ENCODE data around the gene CYP1A2. TPM values are rescaled to one million over a fixed set of nuclear protein-coding genes. Genes with fewer than 3 reads are reported as not detected.

CYP1A2 gene
- total RNA-seq (not detected in 2 replicates), polyA plus RNA-seq (not detected in 2 replicates), polyA minus RNA-seq (not detected in 2 replicates)
- not detected for total RNA-seq (2013)

DNA sequence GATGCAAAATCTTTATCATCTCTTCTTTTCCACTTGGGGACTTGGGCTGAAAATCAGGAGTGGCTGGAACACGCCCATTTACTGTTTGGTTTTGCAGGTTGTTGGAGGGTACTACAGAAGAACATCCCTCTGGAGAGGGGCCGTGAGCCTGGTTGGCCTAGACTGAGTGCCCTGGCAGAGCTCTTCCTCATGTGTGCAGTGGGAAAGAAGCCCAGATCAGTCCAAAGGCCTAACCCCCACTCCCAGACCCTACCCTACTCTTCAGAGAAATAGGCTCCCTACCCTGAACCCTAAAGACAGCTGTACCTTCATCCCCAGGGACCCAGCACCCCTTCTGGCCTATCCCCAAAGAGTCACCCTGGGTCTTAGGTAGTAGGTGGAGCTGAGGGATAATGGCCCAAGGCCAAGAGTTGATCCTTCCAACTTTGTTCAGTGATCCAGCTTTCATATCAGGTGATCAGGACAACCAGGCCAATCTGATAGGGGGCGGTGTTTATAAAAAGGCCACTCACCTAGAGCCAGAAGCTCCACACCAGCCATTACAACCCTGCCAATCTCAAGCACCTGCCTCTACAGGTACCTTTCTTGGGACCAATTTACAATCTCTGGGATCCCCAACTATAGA lies at the start of gene CYP1A2:
Gene CYP1A2, plus strand, starts transcription at position 524 of the 625 bp plus-strand sequence. CDS start 894 bp downstream, outside the sequence.
- Histone ChIP-seq H3K27me3 (replicated peaks in 1 of 4; ENCODE audit: control extremely low read depth in 1 of 4, control insufficient read depth in 3 of 4, insufficient read depth in 4 of 4, low read length in 3 of 4) (no peaks in the 10 kb centered on the region), H3K79me2 (ENCODE audit: control insufficient read depth, insufficient read depth, low read length) (no peaks in the 10 kb centered on the region), H3K4me2 (replicated peaks; ENCODE audit: low read depth, low read length, poor library complexity, severe bottlenecking) (no peak within 1 kb of the TSS), H4K20me1 (ENCODE audit: control insufficient read depth, insufficient read depth, low read length, poor library complexity, severe bottlenecking) (no peaks in the 10 kb centered on the region), H3K4me3 (ENCODE audit: control extremely low read depth in 1 of 5, extremely low read depth in 1 of 5, insufficient read depth in 1 of 5, low read depth in 2 of 5, low read length in 4 of 5) (no peak within 1 kb of the TSS), H3K9ac (ENCODE audit: low read length) (no peak within 1 kb of the TSS), H3K36me3 (replicated peaks in 1 of 2; ENCODE audit: control extremely low read depth in 1 of 2, control insufficient read depth in 1 of 2, extremely low read depth in 1 of 2, insufficient read depth in 2 of 2, low read length in 1 of 2) (no peaks in the 10 kb centered on the region), H2AFZ (ENCODE audit: insufficient read depth, low read depth, low read length, poor library complexity, severe bottlenecking) (no peak within 1 kb of the TSS), H3K27ac (ENCODE audit: low read length in 2 of 2) (no peak within 1 kb of the TSS), H3K4me1 (ENCODE audit: control insufficient read depth in 2 of 2, insufficient read depth in 2 of 2, low read length in 2 of 2) (no peaks in the 10 kb centered on the region), H3K9me3 (ENCODE audit: control extremely low read depth in 1 of 3, control insufficient read depth in 2 of 3, insufficient read depth in 1 of 3, low read length in 2 of 3) (peaks cover 0 to 3% (median 0%) of the 10 kb centered on the region in 3 donors)
- ChIA-PET POLR2A (interaction anchor here (0.6 kb wide), 1 partner anchor 609 kb away, joined by 5 read pairs; no protein-coding TSS in a partner anchor), CTCF (no interaction called here)
- ATAC-seq (ENCODE audit: low read depth) (no peak), DNase-seq (no peak)
- Mint-ChIP-seq H3K4me3 (no peak within 1 kb of the TSS), H3K4me1 (no peaks in the 10 kb centered on the region), H3K9me3 (ENCODE audit: insufficient read depth) (no peaks in the 10 kb centered on the region), H3K27ac (no peak within 1 kb of the TSS), H3K27me3 (peaks cover 9% of the 10 kb centered on the region)
- intact Hi-C loops (cut with micrococcal nuclease): no loop called here
- TF ChIP-seq, protein P1, sequence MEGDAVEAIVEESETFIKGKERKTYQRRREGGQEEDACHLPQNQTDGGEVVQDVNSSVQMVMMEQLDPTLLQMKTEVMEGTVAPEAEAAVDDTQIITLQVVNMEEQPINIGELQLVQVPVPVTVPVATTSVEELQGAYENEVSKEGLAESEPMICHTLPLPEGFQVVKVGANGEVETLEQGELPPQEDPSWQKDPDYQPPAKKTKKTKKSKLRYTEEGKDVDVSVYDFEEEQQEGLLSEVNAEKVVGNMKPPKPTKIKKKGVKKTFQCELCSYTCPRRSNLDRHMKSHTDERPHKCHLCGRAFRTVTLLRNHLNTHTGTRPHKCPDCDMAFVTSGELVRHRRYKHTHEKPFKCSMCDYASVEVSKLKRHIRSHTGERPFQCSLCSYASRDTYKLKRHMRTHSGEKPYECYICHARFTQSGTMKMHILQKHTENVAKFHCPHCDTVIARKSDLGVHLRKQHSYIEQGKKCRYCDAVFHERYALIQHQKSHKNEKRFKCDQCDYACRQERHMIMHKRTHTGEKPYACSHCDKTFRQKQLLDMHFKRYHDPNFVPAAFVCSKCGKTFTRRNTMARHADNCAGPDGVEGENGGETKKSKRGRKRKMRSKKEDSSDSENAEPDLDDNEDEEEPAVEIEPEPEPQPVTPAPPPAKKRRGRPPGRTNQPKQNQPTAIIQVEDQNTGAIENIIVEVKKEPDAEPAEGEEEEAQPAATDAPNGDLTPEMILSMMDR (IDR thresholded peaks at IDR 0.05): no peak
- TF ChIP-seq EZH2 (IDR thresholded peaks at IDR 0.05; ENCODE audit: borderline replicate concordance, insufficient read depth, low read depth, low read length, poor library complexity, severe bottlenecking): no peak
- 100% methylated on average over 2 of the region's 3 CpGs for WGBS (ENCODE audit: insufficient coverage)

DNA sequence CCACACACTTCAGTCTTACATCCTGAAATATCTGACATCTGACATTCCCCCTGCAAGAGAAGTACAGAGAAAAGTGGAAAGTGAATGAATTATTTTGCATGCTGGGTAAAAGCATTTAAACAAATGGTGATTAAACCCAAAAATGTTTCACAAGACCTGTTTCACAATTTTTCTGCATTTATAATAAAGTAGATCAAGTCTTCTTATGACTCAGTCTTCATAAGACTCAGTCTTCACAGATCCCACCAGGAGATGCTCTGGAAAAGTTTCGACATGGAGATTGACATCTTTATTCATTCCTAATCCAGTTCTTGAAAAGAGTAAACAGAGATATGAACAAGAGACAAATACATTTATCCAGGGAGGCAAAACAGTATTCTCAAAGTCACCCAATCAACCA lies 39.6 kb upstream of the CYP1A2 start:
- Mint-ChIP-seq H3K27ac (no peak overlapping the region), H3K4me1 (no peaks in the 10 kb centered on the region), H3K9me3 (ENCODE audit: insufficient read depth) (no peaks in the 10 kb centered on the region), H3K27me3 (peaks cover 26% of the 10 kb centered on the region), H3K4me3 (no peak overlapping the region)
- no peak overlapping the region for H3K9ac ChIP-seq (ENCODE audit: low read length)
- TF ChIP-seq, protein P1 (IDR thresholded peaks at IDR 0.05): no peak
- no peaks in the 10 kb centered on the region for H3K4me1 ChIP-seq (ENCODE audit: control insufficient read depth in 2 of 2, insufficient read depth in 2 of 2, low read length in 2 of 2)
- H2AFZ ChIP-seq (ENCODE audit: insufficient read depth, low read depth, low read length, poor library complexity, severe bottlenecking): no peak overlapping the region
- no peaks in the 10 kb centered on the region for H3K9me3 ChIP-seq (ENCODE audit: control extremely low read depth in 1 of 3, control insufficient read depth in 2 of 3, insufficient read depth in 1 of 3, low read length in 2 of 3)
- ChIA-PET CTCF (no interaction called here), POLR2A (no interaction called here)
- ATAC-seq (ENCODE audit: low read depth) (no peak), DNase-seq (no peak)
- intact Hi-C loops (cut with micrococcal nuclease): no loop called here
- no peaks in the 10 kb centered on the region for H3K79me2 ChIP-seq (ENCODE audit: control insufficient read depth, insufficient read depth, low read length)
- no peak overlapping the region for H3K27ac ChIP-seq (ENCODE audit: low read length in 2 of 2)
- no CpG with 5 or more reads among the region's 1 CpG for WGBS (ENCODE audit: insufficient coverage)
- no peaks in the 10 kb centered on the region for H3K36me3 ChIP-seq (replicated peaks in 1 of 2; ENCODE audit: control extremely low read depth in 1 of 2, control insufficient read depth in 1 of 2, extremely low read depth in 1 of 2, insufficient read depth in 2 of 2, low read length in 1 of 2)
- H3K4me2 ChIP-seq (replicated peaks; ENCODE audit: low read depth, low read length, poor library complexity, severe bottlenecking): no peak overlapping the region
- H3K27me3 ChIP-seq (replicated peaks in 1 of 4; ENCODE audit: control extremely low read depth in 1 of 4, control insufficient read depth in 3 of 4, insufficient read depth in 4 of 4, low read length in 3 of 4): peaks cover 0 to 17% (median 2%) of the 10 kb centered on the region in 4 experiments
- no peak overlapping the region for H3K4me3 ChIP-seq (ENCODE audit: control extremely low read depth in 1 of 5, extremely low read depth in 1 of 5, insufficient read depth in 1 of 5, low read depth in 2 of 5, low read length in 4 of 5)
- no peaks in the 10 kb centered on the region for H4K20me1 ChIP-seq (ENCODE audit: control insufficient read depth, insufficient read depth, low read length, poor library complexity, severe bottlenecking)
